ENCODE results near the gene VSIG10. TPM values are rescaled to one million over a fixed set of nuclear protein-coding genes. Genes with fewer than 3 reads are reported as not detected.

VSIG10 gene
- total RNA-seq, 1 experiment from 2014 or later = 7.7 TPM

- Histone ChIP-seq H3K27ac (ENCODE audit: low read depth, low read length, poor library complexity, severe bottlenecking) (no peak overlapping the region), H3K9me3 (ENCODE audit: low read depth, low read length, poor library complexity, severe bottlenecking) (no peaks in the 10 kb centered on the region), H3K4me1 (ENCODE audit: insufficient read depth, low read length, poor library complexity, severe bottlenecking) (no peaks in the 10 kb centered on the region), H3K36me3 (ENCODE audit: insufficient read depth, low read length, poor library complexity, severe bottlenecking) (no peaks in the 10 kb centered on the region), H3K4me3 (ENCODE audit: low read depth, low read length, poor library complexity, severe bottlenecking) (no peak overlapping the region), H3K27me3 (replicated peaks; ENCODE audit: insufficient read depth, low read depth, low read length, poor library complexity) (no peaks in the 10 kb centered on the region)
- no peak for TF ChIP-seq CTCF (conservative IDR thresholded peaks at IDR 0.05; ENCODE audit: low read depth, low read length)
- TF ChIP-seq EZH2 (IDR thresholded peaks at IDR 0.05; ENCODE audit: borderline replicate concordance, low read depth, low read length, poor library complexity, severe bottlenecking) = no peak
- intact Hi-C loops (cut with micrococcal nuclease; ENCODE audit: unreplicated experiment) = no loop called here
- no TSS peak for BruUV-seq (replicated peaks)
- no peak for DNase-seq (ENCODE audit: low spot score)
- ChIA-PET POLR2A (ENCODE audit: low non-redundant PET) (no interaction called here), CTCF (no interaction called here)
Observed at GRCh38 chr12:118098401-118098800, 5.4 kb downstream of the VSIG10 start.

- Histone ChIP-seq H3K36me3 (ENCODE audit: insufficient read depth, low read length, poor library complexity, severe bottlenecking) (no peaks in the 10 kb centered on the region), H3K9me3 (ENCODE audit: low read depth, low read length, poor library complexity, severe bottlenecking) (no peaks in the 10 kb centered on the region), H3K27me3 (replicated peaks; ENCODE audit: insufficient read depth, low read depth, low read length, poor library complexity) (no peaks in the 10 kb centered on the region), H3K27ac (ENCODE audit: low read depth, low read length, poor library complexity, severe bottlenecking) (no peak overlapping the region), H3K4me1 (ENCODE audit: insufficient read depth, low read length, poor library complexity, severe bottlenecking) (no peaks in the 10 kb centered on the region), H3K4me3 (ENCODE audit: low read depth, low read length, poor library complexity, severe bottlenecking) (no peak overlapping the region)
- intact Hi-C loops (cut with micrococcal nuclease; ENCODE audit: unreplicated experiment) = no loop called here
- ChIA-PET POLR2A (ENCODE audit: low non-redundant PET) (no interaction called here), CTCF (no interaction called here)
- no peak for DNase-seq (ENCODE audit: low spot score)
- BruUV-seq (replicated peaks) = no TSS peak
- TF ChIP-seq EZH2 (IDR thresholded peaks at IDR 0.05; ENCODE audit: borderline replicate concordance, low read depth, low read length, poor library complexity, severe bottlenecking) = no peak
- no peak for TF ChIP-seq CTCF (conservative IDR thresholded peaks at IDR 0.05; ENCODE audit: low read depth, low read length)
Observed at GRCh38 chr12:118094039-118094438, 9.8 kb downstream of the VSIG10 start.

DNA sequence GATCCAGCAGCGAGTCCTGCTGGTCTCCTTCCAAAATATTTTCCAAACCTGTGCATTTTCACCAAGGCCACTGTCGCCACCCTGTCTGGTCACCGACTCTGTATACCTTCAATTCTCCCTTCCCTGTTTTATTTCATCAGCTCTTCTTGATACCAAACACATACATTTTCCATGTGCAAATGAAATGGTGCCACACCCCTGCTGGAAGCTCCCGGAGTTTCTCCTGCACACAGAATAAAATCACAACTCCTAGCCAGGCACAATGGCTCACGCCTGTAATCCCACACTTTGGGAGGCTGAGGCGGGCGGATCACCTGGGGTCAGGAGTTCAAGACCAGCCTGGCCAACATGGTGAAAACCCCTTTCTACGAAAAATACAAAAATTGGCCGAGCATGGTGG lies 14.0 kb downstream of the VSIG10 start:
- Histone ChIP-seq H3K4me1 (ENCODE audit: insufficient read depth, low read length, poor library complexity, severe bottlenecking) (no peaks in the 10 kb centered on the region), H3K27ac (ENCODE audit: low read depth, low read length, poor library complexity, severe bottlenecking) (no peak overlapping the region), H3K27me3 (replicated peaks; ENCODE audit: insufficient read depth, low read depth, low read length, poor library complexity) (no peaks in the 10 kb centered on the region), H3K36me3 (ENCODE audit: insufficient read depth, low read length, poor library complexity, severe bottlenecking) (no peaks in the 10 kb centered on the region), H3K9me3 (ENCODE audit: low read depth, low read length, poor library complexity, severe bottlenecking) (no peaks in the 10 kb centered on the region), H3K4me3 (ENCODE audit: low read depth, low read length, poor library complexity, severe bottlenecking) (no peak overlapping the region)
- TF ChIP-seq CTCF (conservative IDR thresholded peaks at IDR 0.05; ENCODE audit: low read depth, low read length) (no peak), EZH2 (IDR thresholded peaks at IDR 0.05; ENCODE audit: borderline replicate concordance, low read depth, low read length, poor library complexity, severe bottlenecking) (no peak)
- DNase-seq (ENCODE audit: low spot score) = no peak
- CTCF ChIA-PET = no interaction called here
- POLR2A ChIA-PET (ENCODE audit: low non-redundant PET) = no interaction called here
- intact Hi-C loops (cut with micrococcal nuclease; ENCODE audit: unreplicated experiment) = no loop called here
- no TSS peak for BruUV-seq (replicated peaks)

Measured in A673 (cell line).